HCT116 (cell line): ENCODE measurements around the gene TAF1B. TPM values are rescaled to one million over a fixed set of nuclear protein-coding genes. Genes with fewer than 3 reads are reported as not detected.

Experiments used
- ATAC-seq: fragments of 200-7000 bp; cut with Tn5 transposase; 2 replicates; pipeline ENCODE4 v1.9.1; 2020; ENCODE audit warnings: mild to moderate bottlenecking, moderate library complexity
- BruUV-seq: library from RNA; stranded (reverse); fragments of 400-500 nt; replicated peaks from 2 replicates; lab custom pipeline; 2021; lab: Mats Ljungman, UMichigan
- CTCF ChIA-PET: fragments of 300-600 bp; sonication (Branson Sonifier 250); formaldehyde crosslinking; loops from one replicate; lab custom pipeline; 2021; ENCODE audit warnings: antibody characterized with exemption; lab: Charles Lee
- POLR2A ChIA-PET: fragments of 300-600, 350-600 bp; sonication (Branson Sonifier 250); formaldehyde crosslinking; loops from one replicate; lab custom pipeline; 2021; ENCODE audit warnings: antibody characterized with exemption; lab: Charles Lee
- RAD21 ChIA-PET, 2 experiments: fragments of 300-600 bp; sonication (Branson Sonifier 250); formaldehyde crosslinking; loops; one replicate each; lab custom pipeline; 2023; ENCODE audit warnings: low total read pairs in 2 of 2; ENCODE audit not compliant: uncharacterized antibody in 2 of 2, unreplicated experiment in 2 of 2, low non-redundant PET in 1 of 2; lab: Charles Lee
- DNase-seq: peaks from one replicate; pipeline ENCODE4 v3.0.0-alpha.2; 2010; ENCODE audit warnings: low read depth, low spot score
- H2AFZ ChIP-seq: fragments of 200-600 bp; shearing (Covaris generic), sonication (generic); 2 replicates; pipeline ENCODE4 v1.6.1; 2017; ENCODE audit warnings: low read depth, mixed run types, mixed read lengths, antibody characterized with exemption, low read length; ENCODE audit not compliant: poor library complexity, severe bottlenecking
- H3K27ac ChIP-seq: 2 replicates; pipeline ENCODE4 v1.5.1; 2012; ENCODE audit warnings: low read depth, low read length
- H3K27me3 ChIP-seq: fragments of 200-600 bp; sonication (generic); 2 replicates; pipeline ENCODE4 v1.6.1; 2016; ENCODE audit warnings: mixed run types, low read length, mixed read lengths; ENCODE audit not compliant: insufficient read depth
- H3K36me3 ChIP-seq, 2 experiments: fragments of 200-500 bp in 1 of 2; fragments of 200-600 bp in 1 of 2; sonication (Bioruptor generic) in 1 of 2; sonication (generic) in 1 of 2; 2 replicates each; pipeline versions ENCODE4 v1.5.1 to v1.6.1; 2014 to 2016; ENCODE audit warnings: low read length in 2 of 2, inconsistent platforms in 1 of 2, mixed read lengths in 1 of 2, mixed run types in 1 of 2; ENCODE audit not compliant: insufficient read depth in 2 of 2, control insufficient read depth in 1 of 2
- H3K4me1 ChIP-seq, 2 experiments: fragments of 200-600 bp in 1 of 2; sonication (generic) in 1 of 2; 2 replicates each; pipeline versions ENCODE4 v1.5.1 to v1.6.1; 2012 to 2017; ENCODE audit warnings: low read length in 2 of 2, inconsistent platforms in 1 of 2, mild to moderate bottlenecking in 1 of 2, mixed read lengths in 1 of 2, mixed run types in 1 of 2, moderate library complexity in 1 of 2; ENCODE audit not compliant: insufficient read depth in 2 of 2, control insufficient read depth in 1 of 2
- H3K4me2 ChIP-seq: fragments of 200-600 bp; sonication (generic); 2 replicates; pipeline ENCODE4 v1.6.1; 2017; ENCODE audit warnings: mixed run types, low read length, mixed read lengths
- H3K4me3 ChIP-seq, 2 experiments: fragments of 200-600 bp in 1 of 2; sonication (generic) in 1 of 2; replicated peaks in 1 of 2; 2 replicates each; pipeline ENCODE4 v1.5.1; 2011 to 2016; ENCODE audit warnings: low read length in 2 of 2, control low read depth in 1 of 2, low read depth in 1 of 2, mild to moderate bottlenecking in 1 of 2, mixed read lengths in 1 of 2, mixed run types in 1 of 2
- H3K79me2 ChIP-seq: fragments of 200-600 bp; sonication (generic); 2 replicates; pipeline ENCODE4 v1.6.1; 2017; ENCODE audit warnings: mild to moderate bottlenecking, mixed run types, low read length, moderate library complexity, mixed read lengths; ENCODE audit not compliant: insufficient read depth
- H3K9ac ChIP-seq: fragments of 200-600 bp; sonication (generic); 2 replicates; pipeline ENCODE4 v1.6.1; 2016; ENCODE audit warnings: low read length, mixed read lengths
- H3K9me2 ChIP-seq: fragments of 200-600 bp; sonication (generic), shearing (Covaris generic); 2 replicates; pipeline ENCODE4 v1.6.1; 2017; ENCODE audit warnings: mixed run types, mild to moderate bottlenecking, moderate library complexity; ENCODE audit not compliant: insufficient read depth
- H3K9me3 ChIP-seq, 2 experiments: fragments of 200-500 bp in 1 of 2; fragments of 200-600 bp in 1 of 2; sonication (Bioruptor generic) in 1 of 2; sonication (generic) in 1 of 2; 2 replicates each; pipeline ENCODE4 v1.6.1; 2014 to 2017; ENCODE audit warnings: low read length in 2 of 2, mixed read lengths in 2 of 2, inconsistent platforms in 1 of 2, low read depth in 1 of 2, mild to moderate bottlenecking in 1 of 2, mixed run types in 1 of 2, moderate library complexity in 1 of 2; ENCODE audit not compliant: control insufficient read depth in 1 of 2, insufficient read depth in 1 of 2
- H4K20me1 ChIP-seq: fragments of 200-600 bp; sonication (generic), shearing (Covaris generic); 2 replicates; pipeline ENCODE4 v1.6.1; 2017; ENCODE audit warnings: mixed run types, mild to moderate bottlenecking, moderate library complexity; ENCODE audit not compliant: insufficient read depth
- ATF3 ChIP-seq: IDR thresholded peaks from 2 replicates; pipeline ENCODE4 v1.6.1; 2012
- CBX3 ChIP-seq: IDR thresholded peaks from 2 replicates; pipeline ENCODE4 v1.6.1; 2012; ENCODE audit warnings: low read depth
- EGR1 ChIP-seq: IDR thresholded peaks from 2 replicates; pipeline ENCODE4 v1.6.1; 2012; ENCODE audit warnings: low read depth
- EZH2 ChIP-seq: fragments of 200-600 bp; sonication (generic); IDR thresholded peaks from 2 replicates; pipeline ENCODE4 v1.6.1; 2017; ENCODE audit warnings: antibody characterized with exemption, mixed run types
- EZH2phosphoT487 ChIP-seq: fragments of 200-600 bp; IDR thresholded peaks from 2 replicates; pipeline ENCODE4 v1.6.1; 2018; ENCODE audit warnings: antibody characterized with exemption, borderline replicate concordance
- JUND ChIP-seq: IDR thresholded peaks from 2 replicates; pipeline ENCODE4 v1.6.1; 2012
- MAX ChIP-seq: IDR thresholded peaks from 2 replicates; pipeline ENCODE4 v1.6.1; 2012
- POLR2AphosphoS5 ChIP-seq: IDR thresholded peaks from 2 replicates; pipeline ENCODE4 v1.6.1; 2011; ENCODE audit warnings: mild to moderate bottlenecking, low read depth, low read length, moderate library complexity
- RAD21 ChIP-seq: IDR thresholded peaks from 2 replicates; pipeline ENCODE4 v1.6.1; 2012; ENCODE audit warnings: low read depth, mild to moderate bottlenecking
- REST ChIP-seq: IDR thresholded peaks from 2 replicates; pipeline ENCODE4 v1.6.1; 2012; ENCODE audit warnings: low read depth
- SP1 ChIP-seq: IDR thresholded peaks from 2 replicates; pipeline ENCODE4 v1.6.1; 2012; ENCODE audit warnings: low read depth
- YY1 ChIP-seq: IDR thresholded peaks from 2 replicates; pipeline ENCODE4 v1.6.1; 2011; ENCODE audit warnings: low read length, low read depth, moderate library complexity, mild to moderate bottlenecking; ENCODE audit not compliant: insufficient replicate concordance; ENCODE audit errors: extremely low read depth
- ZFX ChIP-seq: fragments of 450-650 bp; IDR thresholded peaks from 2 replicates; pipeline ENCODE4 v1.6.1; 2017
- intact Hi-C: fragments of 100-400 bp; cut with micrococcal nuclease; formaldehyde crosslinking; loops from 2 replicates; pipeline ENCODE4 v1.10.0; 2022
- total RNA-seq: library from RNA; stranded (reverse); gene quantifications from one replicate; pipeline ENCODE4 v1.2.1, GENCODE V29; 2021; ENCODE audit not compliant: unreplicated experiment

The TAF1B gene
- total RNA-seq, 1 experiment from 2014 or later = 27.9 TPM

GRCh38 chr2:9814129-9814868 lies 29.0 kb upstream of the TAF1B start:
- ATAC-seq (no peak; the same call in 1 of the 2 replicates), DNase-seq (no peak)
- H3K79me2 ChIP-seq = no peaks in the 10 kb centered on the region
- no peak overlapping the region for H3K27ac ChIP-seq
- CTCF ChIA-PET = interaction anchor here (0.7 to 2.5 kb wide), 12 partner anchors 12 to 621 kb away, joined by 3 to 18 read pairs (median 4); no protein-coding TSS in a partner anchor
- peak overlapping the region; percentile 11 to 16 for H3K4me3 ChIP-seq
- no peaks in the 10 kb centered on the region for H3K36me3 ChIP-seq
- H3K9me3 ChIP-seq = no peaks in the 10 kb centered on the region
- H3K9ac ChIP-seq = 0 out of 2 replicates have a peak overlapping the region, but pooled peaks have one; percentile 21
- RAD21 ChIA-PET = no interaction called here
- H3K27me3 ChIP-seq = no peaks in the 10 kb centered on the region
- H3K9me2 ChIP-seq = no peaks in the 10 kb centered on the region
- no peaks in the 10 kb centered on the region for H4K20me1 ChIP-seq
- H2AFZ ChIP-seq = peak overlapping the region; percentile 93
- intact Hi-C loops = loop anchor here (1.0 to 10.0 kb wide), 4 partner anchors 29 to 621 kb away; partner anchors contain the start of gene TAF1B
- no TSS peak for BruUV-seq
- POLR2A ChIA-PET = interaction anchor here (1.3 to 1.6 kb wide), 2 partner anchors 12 to 29 kb away, joined by 3 to 4 read pairs; partner anchors contain the start of gene TAF1B
- H3K4me1 ChIP-seq = peaks cover 2 to 13% of the 10 kb centered on the region in 2 experiments; a peak in 3 of 4 replicates
- TF ChIP-seq EZH2 (no peak), EGR1 (no peak), MAX (no peak), RAD21 (no peak)
- peak overlapping the region; percentile 67 for H3K4me2 ChIP-seq

GRCh38 chr2:9815076-9815475 lies 28.2 kb upstream of the TAF1B start:
- RAD21 ChIA-PET = no interaction called here
- no TSS peak for BruUV-seq

More at GRCh38 chr2:9815076-9815475, 28.2 kb upstream of the TAF1B start:
- Histone ChIP-seq H3K27ac (no peak overlapping the region), H3K27me3 (no peaks in the 10 kb centered on the region), H3K4me3 (no peak overlapping the region), H3K9me3 (no peaks in the 10 kb centered on the region), H3K4me1 (peaks cover 5 to 17% of the 10 kb centered on the region in 2 experiments), H4K20me1 (no peaks in the 10 kb centered on the region), H3K9me2 (no peaks in the 10 kb centered on the region), H3K9ac (no peak overlapping the region), H3K79me2 (no peaks in the 10 kb centered on the region), H2AFZ (no peak overlapping the region), H3K4me2 (no peak overlapping the region), H3K36me3 (no peaks in the 10 kb centered on the region)
- DNase-seq = no peak
- TF ChIP-seq JUND (no peak), MAX (no peak), CBX3 (no peak), ZFX (no peak), SP1 (no peak), EZH2phosphoT487 (no peak), ATF3 (no peak), REST (no peak), YY1 (no peak), POLR2AphosphoS5 (no peak)
- no peak for ATAC-seq
- ChIA-PET POLR2A (interaction anchor here (1.6 kb wide), 1 partner anchor 28 kb away, joined by 4 read pairs; the partner anchor contains the start of gene TAF1B), CTCF (interaction anchor here (0.7 to 2.5 kb wide), 6 partner anchors 14 to 282 kb away, joined by 3 to 18 read pairs (median 3); no protein-coding TSS in a partner anchor)
- intact Hi-C loops = loop anchor here (10.0 kb wide), 1 partner anchor 620 kb away; no protein-coding TSS in a partner anchor
